Astrocyte of the cerebellum (primary cell): ENCODE measurements around the gene CAPS.

Experiments
- DNase-seq: peaks from one replicate; pipeline ENCODE4 v3.0.0-alpha.2; 2011; ENCODE audit warnings: low read depth
- H3K4me3 ChIP-seq: 2 replicates; pipeline ENCODE4 v1.5.1; 2011; ENCODE audit warnings: mild to moderate bottlenecking, low read depth, low read length, moderate library complexity
- in situ Hi-C: cut with HindIII; loops from 2 replicates; pipeline ENCODE4 v1.10.0; 2017; ENCODE audit warnings: low sequenced_read_pairs
- TF ChIP-seq, protein P1 (sequence below): IDR thresholded peaks from 2 replicates; pipeline ENCODE4 v1.5.1; 2012; ENCODE audit warnings: low read length, low read depth, moderate library complexity, mild to moderate bottlenecking; ENCODE audit errors: missing control alignments

Gene CAPS

DNA sequence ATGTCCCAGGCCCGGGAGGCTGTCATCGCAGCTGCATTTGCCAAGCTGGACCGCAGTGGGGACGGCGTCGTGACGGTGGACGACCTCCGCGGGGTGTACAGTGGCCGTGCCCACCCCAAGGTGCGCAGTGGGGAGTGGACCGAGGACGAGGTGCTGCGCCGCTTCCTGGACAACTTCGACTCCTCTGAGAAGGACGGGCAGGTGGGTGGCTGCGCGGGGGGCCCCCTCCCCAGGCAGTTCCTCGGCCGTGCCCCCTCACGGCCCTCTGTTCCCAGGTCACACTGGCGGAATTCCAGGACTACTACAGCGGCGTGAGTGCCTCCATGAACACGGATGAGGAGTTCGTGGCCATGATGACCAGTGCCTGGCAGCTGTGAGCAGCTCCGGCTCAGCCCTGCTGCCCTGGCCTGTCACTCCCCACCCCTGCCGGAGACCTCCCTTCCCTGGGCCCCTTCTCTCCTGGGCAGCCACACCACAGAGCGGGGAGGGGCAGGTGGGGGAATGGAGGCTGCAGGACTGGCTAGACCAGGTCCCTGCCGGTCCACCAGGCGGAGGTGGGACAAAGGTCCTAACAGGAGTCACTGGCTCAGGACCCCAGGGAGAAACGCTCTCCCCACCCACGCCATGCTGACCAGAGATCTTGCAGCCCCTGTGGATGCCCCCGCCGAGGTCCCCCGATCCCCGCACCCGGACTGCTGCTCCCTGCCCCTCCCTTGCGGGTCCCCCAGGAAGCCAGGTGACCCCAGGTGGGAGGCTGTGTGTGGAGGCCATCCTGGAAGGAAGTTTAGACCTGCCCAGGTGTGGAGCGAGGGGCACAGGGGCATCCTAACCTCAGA lies 1.1 kb downstream of the CAPS start:
- H3K4me3 ChIP-seq, result no peak overlapping the region
- TF ChIP-seq, protein P1, sequence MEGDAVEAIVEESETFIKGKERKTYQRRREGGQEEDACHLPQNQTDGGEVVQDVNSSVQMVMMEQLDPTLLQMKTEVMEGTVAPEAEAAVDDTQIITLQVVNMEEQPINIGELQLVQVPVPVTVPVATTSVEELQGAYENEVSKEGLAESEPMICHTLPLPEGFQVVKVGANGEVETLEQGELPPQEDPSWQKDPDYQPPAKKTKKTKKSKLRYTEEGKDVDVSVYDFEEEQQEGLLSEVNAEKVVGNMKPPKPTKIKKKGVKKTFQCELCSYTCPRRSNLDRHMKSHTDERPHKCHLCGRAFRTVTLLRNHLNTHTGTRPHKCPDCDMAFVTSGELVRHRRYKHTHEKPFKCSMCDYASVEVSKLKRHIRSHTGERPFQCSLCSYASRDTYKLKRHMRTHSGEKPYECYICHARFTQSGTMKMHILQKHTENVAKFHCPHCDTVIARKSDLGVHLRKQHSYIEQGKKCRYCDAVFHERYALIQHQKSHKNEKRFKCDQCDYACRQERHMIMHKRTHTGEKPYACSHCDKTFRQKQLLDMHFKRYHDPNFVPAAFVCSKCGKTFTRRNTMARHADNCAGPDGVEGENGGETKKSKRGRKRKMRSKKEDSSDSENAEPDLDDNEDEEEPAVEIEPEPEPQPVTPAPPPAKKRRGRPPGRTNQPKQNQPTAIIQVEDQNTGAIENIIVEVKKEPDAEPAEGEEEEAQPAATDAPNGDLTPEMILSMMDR, result no peak
- DNase-seq, result no peak
- in situ Hi-C loops, result no loop called here

DNA sequence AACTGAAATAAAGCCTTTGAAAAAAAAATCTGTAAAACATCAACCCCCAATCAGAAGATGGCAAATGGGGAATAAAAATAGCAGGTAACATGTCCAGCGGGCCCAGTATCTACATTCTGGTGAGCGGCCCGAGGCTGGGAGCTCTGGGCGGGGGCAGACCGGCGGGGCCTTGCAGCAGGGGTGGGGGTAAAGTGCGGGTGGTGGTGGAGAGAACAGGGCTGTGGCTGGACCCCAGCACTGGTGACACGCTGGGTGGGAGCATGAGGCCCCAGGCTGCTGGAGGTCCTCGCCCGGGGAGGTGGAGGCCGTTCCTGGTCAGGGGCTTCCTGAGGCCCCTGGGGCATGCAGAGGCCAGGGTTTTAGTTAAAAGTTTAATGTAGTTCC lies 1.7 kb downstream of the CAPS start:
- DNase-seq, result no peak
- in situ Hi-C loops, result no loop called here
- TF ChIP-seq, protein P1, result no peak
- H3K4me3 ChIP-seq, result no peak overlapping the region

GRCh38 chr19:5916181-5916708 lies 2.2 kb downstream of the CAPS start:
- TF ChIP-seq, protein P1, result no peak
- in situ Hi-C loops, result no loop called here
- DNase-seq, result no peak
- H3K4me3 ChIP-seq, result no peak overlapping the region

- in situ Hi-C loops, result no loop called here
- TF ChIP-seq, protein P1, result no peak
- no peak overlapping the region for H3K4me3 ChIP-seq
- DNase-seq, result no peak
These were observed 3.5 kb downstream of the CAPS start for GRCh38 chr19:5917431-5918107.

- no peak for DNase-seq
- TF ChIP-seq, protein P1, result no peak
- in situ Hi-C loops, result no loop called here
- no peak overlapping the region for H3K4me3 ChIP-seq
These were observed 4.5 kb downstream of the CAPS start for GRCh38 chr19:5918463-5919079.

DNA sequence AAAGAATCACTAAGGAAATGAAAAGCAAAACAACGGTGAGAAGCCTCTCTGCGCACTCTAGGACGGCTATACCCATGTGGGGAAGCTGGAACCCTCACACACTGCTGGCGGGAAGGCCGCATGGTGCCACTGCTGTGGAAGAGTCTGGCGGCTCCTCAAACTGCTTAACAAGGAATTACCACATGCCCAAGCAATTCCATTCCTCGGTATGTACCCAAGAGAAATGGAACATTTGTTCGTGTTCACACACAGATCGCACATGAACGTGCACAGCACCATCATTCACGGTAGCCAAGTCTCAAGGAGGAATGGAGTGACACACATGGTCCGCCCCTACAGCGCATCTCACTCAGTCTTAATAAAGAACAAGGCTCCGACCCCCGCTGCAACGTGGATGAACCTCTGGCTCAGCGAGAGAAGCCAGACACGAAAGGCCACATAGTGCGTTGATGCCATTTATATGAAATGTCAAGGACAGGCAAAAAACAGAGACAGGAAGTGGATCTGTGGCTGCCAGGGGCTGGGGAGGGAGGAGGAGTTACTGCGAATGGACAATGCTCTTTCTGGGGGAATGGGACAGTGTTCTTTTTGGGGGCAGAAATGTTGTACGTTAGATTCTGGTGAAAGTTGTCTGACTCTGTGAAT lies 7.6 kb downstream of the CAPS start:
- no peak overlapping the region for H3K4me3 ChIP-seq
- no peak for DNase-seq
- TF ChIP-seq, protein P1, result no peak
- in situ Hi-C loops, result no loop called here
